Left ventricle myocardium superior (tissue), 1 donor: Measurements from ENCODE around the gene PTPRZ1. TPM values are rescaled to one million over a fixed set of nuclear protein-coding genes. Genes with fewer than 3 reads are reported as not detected.
A peak's percentile ranks its signal among the peaks of the same experiment; 100 is the strongest.

Experiments used
- ATAC-seq: fragments of 200-7000 bp; cut with Tn5 transposase; one replicate; pipeline ENCODE4 v1.9.1; 2020; ENCODE audit warnings: mild to moderate bottlenecking, moderate library complexity
- DNase-seq: peaks from one replicate; pipeline ENCODE4 v3.0.0-alpha.2; 2020
- intact Hi-C: fragments of 100-400 bp; cut with micrococcal nuclease; formaldehyde crosslinking; loops from one replicate; pipeline ENCODE4 v1.11.0; 2022
- total RNA-seq: library from RNA; stranded (reverse); fragmentation: NEBNext Ultra II Directional; extraction: Animal tissue kit (Norgen Biotek cat#: 25700); gene quantifications from one replicate; pipeline ENCODE4 v1.2.1, GENCODE V29; 2021
- donor health status: DM: no; HTN: yes; CAD: no; lungs with severe emphysema.

The PTPRZ1 gene
- total RNA-seq, 1 donor from 2014 or later: 0.72 TPM

- DNase-seq: no peak
Observed at GRCh38 chr7:122073635-122074034, 200.7 kb downstream of the PTPRZ1 start.

GRCh38 chr7:122082160-122082559 is 209.2 kb downstream of the PTPRZ1 start:
- no peak for ATAC-seq
- intact Hi-C loops: no loop called here
- DNase-seq: no peak

More at GRCh38 chr7:122073635-122074034, 200.7 kb downstream of the PTPRZ1 start:
- no peak for ATAC-seq
- intact Hi-C loops: no loop called here

- intact Hi-C loops: no loop called here
- no peak for DNase-seq
- no peak for ATAC-seq
Observed at GRCh38 chr7:122082670-122083069, 209.7 kb downstream of the PTPRZ1 start.

GRCh38 chr7:122092964-122093797 is 220.2 kb downstream of the PTPRZ1 start:
- no peak for ATAC-seq
- intact Hi-C loops: loop anchor here (10.0 kb wide), 1 partner anchor 432 kb away; no protein-coding TSS in a partner anchor
- DNase-seq: peak; percentile 52

- DNase-seq: no peak
- intact Hi-C loops: loop anchor here (10.0 kb wide), 1 partner anchor 430 kb away; no protein-coding TSS in a partner anchor
- ATAC-seq: no peak
Observed at GRCh38 chr7:122094549-122094948, 221.6 kb downstream of the PTPRZ1 start.

GRCh38 chr7:122095642-122096041 is 222.7 kb downstream of the PTPRZ1 start:
- ATAC-seq (no peak), DNase-seq (no peak)
- intact Hi-C loops: loop anchor here (10.0 kb wide), 1 partner anchor 429 kb away; no protein-coding TSS in a partner anchor

GRCh38 chr7:122100021-122100420 is 227.1 kb downstream of the PTPRZ1 start:
- intact Hi-C loops: no loop called here
- ATAC-seq: no peak
- no peak for DNase-seq

- ATAC-seq: no peak
- intact Hi-C loops: no loop called here
- DNase-seq: no peak
Observed at GRCh38 chr7:122103064-122103463, 230.1 kb downstream of the PTPRZ1 start.
